Astrocyte of the cerebellum (primary cell): ENCODE results near the gene DNAJC6.

Experiments used
- DNase-seq: peaks from one replicate; pipeline ENCODE4 v3.0.0-alpha.2; 2011; ENCODE audit warnings: low read depth
- H3K4me3 ChIP-seq: 2 replicates; pipeline ENCODE4 v1.5.1; 2011; ENCODE audit warnings: mild to moderate bottlenecking, low read depth, low read length, moderate library complexity
- in situ Hi-C: cut with HindIII; loops from 2 replicates; pipeline ENCODE4 v1.10.0; 2017; ENCODE audit warnings: low sequenced_read_pairs
- TF ChIP-seq, protein P1 (sequence below): IDR thresholded peaks from 2 replicates; pipeline ENCODE4 v1.5.1; 2012; ENCODE audit warnings: low read length, low read depth, moderate library complexity, mild to moderate bottlenecking; ENCODE audit errors: missing control alignments

The DNAJC6 gene

GRCh38 chr1:65456481-65456880 lies 147.1 kb downstream of the DNAJC6 start:
- H3K4me3 ChIP-seq = no peak overlapping the region
- in situ Hi-C loops = no loop called here
- no peak for DNase-seq
- TF ChIP-seq, protein P1, sequence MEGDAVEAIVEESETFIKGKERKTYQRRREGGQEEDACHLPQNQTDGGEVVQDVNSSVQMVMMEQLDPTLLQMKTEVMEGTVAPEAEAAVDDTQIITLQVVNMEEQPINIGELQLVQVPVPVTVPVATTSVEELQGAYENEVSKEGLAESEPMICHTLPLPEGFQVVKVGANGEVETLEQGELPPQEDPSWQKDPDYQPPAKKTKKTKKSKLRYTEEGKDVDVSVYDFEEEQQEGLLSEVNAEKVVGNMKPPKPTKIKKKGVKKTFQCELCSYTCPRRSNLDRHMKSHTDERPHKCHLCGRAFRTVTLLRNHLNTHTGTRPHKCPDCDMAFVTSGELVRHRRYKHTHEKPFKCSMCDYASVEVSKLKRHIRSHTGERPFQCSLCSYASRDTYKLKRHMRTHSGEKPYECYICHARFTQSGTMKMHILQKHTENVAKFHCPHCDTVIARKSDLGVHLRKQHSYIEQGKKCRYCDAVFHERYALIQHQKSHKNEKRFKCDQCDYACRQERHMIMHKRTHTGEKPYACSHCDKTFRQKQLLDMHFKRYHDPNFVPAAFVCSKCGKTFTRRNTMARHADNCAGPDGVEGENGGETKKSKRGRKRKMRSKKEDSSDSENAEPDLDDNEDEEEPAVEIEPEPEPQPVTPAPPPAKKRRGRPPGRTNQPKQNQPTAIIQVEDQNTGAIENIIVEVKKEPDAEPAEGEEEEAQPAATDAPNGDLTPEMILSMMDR = no peak

- DNase-seq = no peak
- in situ Hi-C loops = no loop called here
- H3K4me3 ChIP-seq = no peak overlapping the region
- TF ChIP-seq, protein P1 = no peak
Observed at GRCh38 chr1:65457868-65458267, 148.5 kb downstream of the DNAJC6 start.

GRCh38 chr1:65458730-65459396 lies 149.5 kb downstream of the DNAJC6 start:
- H3K4me3 ChIP-seq = no peak overlapping the region
- TF ChIP-seq, protein P1 = no peak
- no peak for DNase-seq
- in situ Hi-C loops = no loop called here

- no peak for DNase-seq
- no peak overlapping the region for H3K4me3 ChIP-seq
- TF ChIP-seq, protein P1 = peak; percentile 62
- in situ Hi-C loops = no loop called here
Observed at GRCh38 chr1:65459397-65459768, 150.0 kb downstream of the DNAJC6 start.
